CD4-positive, alpha-beta T cell (primary cell): ENCODE measurements around the gene POLE. TPM values are rescaled to one million over a fixed set of nuclear protein-coding genes. Genes with fewer than 3 reads are reported as not detected.

Experiments used
- ATAC-seq: fragments of 200-7000 bp; cut with Tn5 transposase; one replicate; pipeline ENCODE4 v1.10.0; 2022; ENCODE audit warnings: mild to moderate bottlenecking; ENCODE audit not compliant: poor library complexity
- CTCF ChIA-PET: fragments of 350-600 bp; sonication (Branson Sonifier 250); formaldehyde crosslinking; loops from one replicate; lab custom pipeline; 2021; ENCODE audit warnings: antibody characterized with exemption, inconsistent platforms; lab: Charles Lee
- POLR2A ChIA-PET: fragments of 350-600 bp; sonication (Branson Sonifier 250); formaldehyde crosslinking; loops from one replicate; lab custom pipeline; 2021; ENCODE audit warnings: antibody characterized with exemption, inconsistent platforms; lab: Charles Lee
- DNase-seq, 14 experiments: peaks; one replicate each; pipeline ENCODE4 v3.0.0-alpha.2; 2013 to 2020; ENCODE audit warnings: mixed read lengths in 2 of 14
- H3K27ac ChIP-seq, 2 donors: one replicate each; pipeline versions ENCODE4 v1.5.1 to v1.7.0; 2013; ENCODE audit warnings: low read length in 2 of 2, low read depth in 1 of 2, mild to moderate bottlenecking in 1 of 2
- H3K27me3 ChIP-seq, 2 experiments: 1 replicate in 1 of 2; 2 replicates in 1 of 2; pipeline versions ENCODE4 v1.6.1 to v1.7.0; 2013; ENCODE audit warnings: low read length in 2 of 2, control low read depth in 1 of 2, mild to moderate bottlenecking in 1 of 2, moderate library complexity in 1 of 2; ENCODE audit not compliant: insufficient read depth in 2 of 2, control insufficient read depth in 1 of 2
- H3K36me3 ChIP-seq: one replicate; pipeline ENCODE4 v1.6.1; 2013; ENCODE audit warnings: low read length, control low read depth; ENCODE audit not compliant: insufficient read depth
- H3K4me1 ChIP-seq: one replicate; pipeline ENCODE4 v1.6.1; 2013; ENCODE audit warnings: low read length, control low read depth; ENCODE audit not compliant: insufficient read depth
- H3K4me3 ChIP-seq: one replicate; pipeline ENCODE4 v1.5.1; 2013; ENCODE audit warnings: mild to moderate bottlenecking, low read length, moderate library complexity
- H3K9me3 ChIP-seq, 2 experiments: 1 replicate in 1 of 2; 2 replicates in 1 of 2; pipeline versions ENCODE4 v1.6.1 to v1.7.0; 2013; ENCODE audit warnings: low read length in 2 of 2, mild to moderate bottlenecking in 2 of 2, control low read depth in 1 of 2, moderate library complexity in 1 of 2; ENCODE audit not compliant: control insufficient read depth in 1 of 2, insufficient read depth in 1 of 2
- H3K27ac Mint-ChIP-seq: one replicate; pipeline ENCODE4 v1.8.0; 2020; ENCODE audit warnings: mixed read lengths
- H3K27me3 Mint-ChIP-seq: one replicate; pipeline ENCODE4 v1.8.0; 2021; ENCODE audit warnings: mixed read lengths
- H3K36me3 Mint-ChIP-seq: one replicate; pipeline ENCODE4 v1.8.0; 2021; ENCODE audit warnings: low read depth, mixed read lengths
- H3K4me1 Mint-ChIP-seq: one replicate; pipeline ENCODE4 v1.8.0; 2021; ENCODE audit warnings: low read depth, mixed read lengths
- H3K4me3 Mint-ChIP-seq: one replicate; pipeline ENCODE4 v1.8.0; 2020; ENCODE audit warnings: mild to moderate bottlenecking, mixed read lengths
- H3K9me3 Mint-ChIP-seq: one replicate; pipeline ENCODE4 v1.8.0; 2020; ENCODE audit warnings: mixed read lengths
- intact Hi-C, 2 experiments: fragments of 100-400 bp; cut with DNase I in 1 of 2; cut with micrococcal nuclease in 1 of 2; formaldehyde crosslinking; loops; one replicate each; pipeline versions ENCODE4 v1.15.1 to v1.9.0; 2023 to 2025; cut with DNase I, micrococcal nuclease
- total RNA-seq, 174 experiments: library from RNA in 2 of 174; stranded (reverse) in 2 of 174; gene quantifications; one replicate each; pipeline ENCODE4 v1.2.3 and lab custom pipeline; 2021 to 2026
- TF ChIP-seq, protein P1 (sequence below): fragments of 200-600 bp; IDR thresholded peaks from one replicate; pipeline ENCODE4 v1.8.0; 2022; ENCODE audit warnings: antibody characterized with exemption, mild to moderate bottlenecking

The POLE gene
- total RNA-seq, 2 experiments from 2014 or later, result 41.8 to 46.1 TPM

DNA sequence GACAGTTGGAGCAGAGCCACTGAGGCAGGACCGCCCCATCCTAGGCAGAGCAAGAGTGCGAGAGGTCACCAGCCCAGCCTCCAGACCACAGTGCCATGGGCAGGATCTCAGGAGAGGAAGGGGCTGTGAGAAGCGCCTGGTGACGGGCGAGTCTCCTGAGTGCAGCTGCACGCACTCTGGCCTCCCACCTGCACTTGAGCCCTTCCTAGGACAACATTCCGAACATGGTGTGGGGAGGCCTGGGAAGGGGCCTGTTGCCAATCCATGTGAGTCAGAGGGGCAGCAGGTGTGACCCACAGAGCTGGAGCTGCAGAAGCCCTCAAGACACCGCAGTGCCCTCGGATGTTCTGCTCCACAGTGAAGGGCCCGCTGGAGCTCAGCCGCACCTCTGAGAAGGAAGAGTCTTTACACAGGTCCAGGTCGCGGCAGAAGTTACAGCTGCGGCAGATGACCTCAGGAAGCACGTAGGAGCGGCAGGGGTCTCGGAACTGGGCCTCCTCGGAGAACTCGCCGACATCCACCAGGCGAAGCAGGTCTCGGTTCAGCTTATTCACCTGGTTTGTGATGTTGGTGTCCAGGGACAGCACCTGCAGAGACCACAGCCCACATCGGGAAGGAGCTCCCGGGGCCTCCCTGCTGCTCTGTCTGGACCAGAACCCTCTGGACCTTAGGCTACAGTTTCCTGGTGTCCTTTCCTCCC, 61.3 kb downstream of the POLE start:
- Histone ChIP-seq H3K9me3 (no peaks in the 10 kb centered on the region), H3K4me3 (no peak overlapping the region), H3K36me3 (peaks cover 29% of the 10 kb centered on the region), H3K27me3 (no peaks in the 10 kb centered on the region), H3K27ac (no peak overlapping the region), H3K4me1 (no peaks in the 10 kb centered on the region)
- peaks cover 3% of the 10 kb centered on the region for H3K27me3 Mint-ChIP-seq
- DNase-seq (peak in 1 of 14 experiments; percentile 6), ATAC-seq (no peak)
- intact Hi-C loops, result no loop called here
- CTCF ChIA-PET, result interaction anchor here (1.0 kb wide), 1 partner anchor 11 kb away, joined by 3 read pairs; no protein-coding TSS in a partner anchor
- no peak overlapping the region for H3K4me3 Mint-ChIP-seq
- H3K36me3 Mint-ChIP-seq, result peaks cover 31% of the 10 kb centered on the region
- H3K27ac Mint-ChIP-seq, result no peak overlapping the region
- H3K4me1 Mint-ChIP-seq, result no peaks in the 10 kb centered on the region
- POLR2A ChIA-PET, result no interaction called here
- no peaks in the 10 kb centered on the region for H3K9me3 Mint-ChIP-seq
- TF ChIP-seq, protein P1, sequence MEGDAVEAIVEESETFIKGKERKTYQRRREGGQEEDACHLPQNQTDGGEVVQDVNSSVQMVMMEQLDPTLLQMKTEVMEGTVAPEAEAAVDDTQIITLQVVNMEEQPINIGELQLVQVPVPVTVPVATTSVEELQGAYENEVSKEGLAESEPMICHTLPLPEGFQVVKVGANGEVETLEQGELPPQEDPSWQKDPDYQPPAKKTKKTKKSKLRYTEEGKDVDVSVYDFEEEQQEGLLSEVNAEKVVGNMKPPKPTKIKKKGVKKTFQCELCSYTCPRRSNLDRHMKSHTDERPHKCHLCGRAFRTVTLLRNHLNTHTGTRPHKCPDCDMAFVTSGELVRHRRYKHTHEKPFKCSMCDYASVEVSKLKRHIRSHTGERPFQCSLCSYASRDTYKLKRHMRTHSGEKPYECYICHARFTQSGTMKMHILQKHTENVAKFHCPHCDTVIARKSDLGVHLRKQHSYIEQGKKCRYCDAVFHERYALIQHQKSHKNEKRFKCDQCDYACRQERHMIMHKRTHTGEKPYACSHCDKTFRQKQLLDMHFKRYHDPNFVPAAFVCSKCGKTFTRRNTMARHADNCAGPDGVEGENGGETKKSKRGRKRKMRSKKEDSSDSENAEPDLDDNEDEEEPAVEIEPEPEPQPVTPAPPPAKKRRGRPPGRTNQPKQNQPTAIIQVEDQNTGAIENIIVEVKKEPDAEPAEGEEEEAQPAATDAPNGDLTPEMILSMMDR, result no peak

DNA sequence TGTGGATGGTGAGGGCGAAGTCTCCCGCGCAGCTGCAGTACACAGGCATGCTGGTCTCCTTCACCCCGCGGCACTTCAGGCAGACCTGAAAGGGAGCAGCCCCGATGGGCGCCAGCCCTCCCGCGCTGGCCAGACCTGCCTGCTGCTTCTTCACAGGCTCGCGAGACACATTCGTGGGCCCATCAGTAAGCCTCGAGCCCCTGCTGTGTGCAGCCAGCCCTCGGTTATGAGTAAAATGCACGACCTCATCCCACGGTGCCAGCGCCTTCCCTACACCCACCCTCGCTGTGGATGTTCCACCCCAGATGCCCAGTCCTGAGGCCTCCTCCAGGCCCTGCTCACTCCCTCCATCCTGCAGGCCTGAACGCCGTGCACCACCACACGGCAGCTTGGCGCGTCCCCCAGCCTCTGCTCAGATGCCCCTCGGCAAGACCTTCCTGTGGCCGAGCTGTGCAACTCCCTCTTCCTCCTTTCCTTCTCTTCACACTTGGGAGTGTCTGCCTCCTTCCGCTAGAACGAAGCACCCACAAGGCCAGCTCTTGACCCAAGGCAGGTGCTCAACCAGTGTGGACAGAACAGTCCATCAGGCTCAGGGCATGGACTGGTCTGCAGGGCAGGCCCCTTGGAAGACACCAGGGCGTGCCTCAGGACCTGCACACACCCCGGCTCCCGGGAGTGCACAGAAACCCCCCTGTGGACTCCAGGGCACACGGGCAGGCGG, 62.1 kb downstream of the POLE start:
- no peaks in the 10 kb centered on the region for H3K9me3 Mint-ChIP-seq

DNA sequence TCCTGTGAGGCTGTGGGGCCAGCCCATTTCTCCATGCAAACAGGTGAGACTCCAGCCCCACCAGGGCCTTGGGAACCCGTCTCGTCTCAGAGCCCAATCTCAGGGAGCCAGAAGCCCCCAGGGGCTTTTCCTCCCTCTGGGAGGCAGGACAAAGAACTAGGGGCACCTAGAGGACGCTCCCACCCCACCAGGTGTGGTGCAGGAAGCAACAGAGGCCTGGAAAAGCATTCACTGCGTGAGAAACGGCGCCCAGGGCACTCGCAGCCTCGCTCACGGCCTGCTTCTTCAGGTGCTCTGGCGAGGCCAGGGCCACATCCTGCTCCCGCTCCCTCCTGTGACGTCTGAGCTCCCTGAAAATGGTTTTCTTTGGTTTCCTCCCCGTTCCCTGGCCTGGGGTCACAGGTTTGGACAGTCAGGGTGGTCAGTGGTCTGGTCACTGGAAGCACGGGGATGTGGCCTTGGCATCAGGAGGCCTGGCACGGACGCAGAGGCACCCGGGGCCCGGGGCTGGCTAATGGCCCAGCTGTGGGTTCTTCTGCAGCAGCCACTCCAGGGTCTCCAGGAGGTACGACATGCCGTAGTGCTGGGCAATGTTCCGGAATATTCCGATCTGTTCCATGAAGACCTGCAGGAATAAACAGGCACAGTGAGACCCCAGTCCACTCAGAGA, 62.8 kb downstream of the POLE start:
- Histone ChIP-seq H3K4me1 (no peaks in the 10 kb centered on the region), H3K36me3 (peaks cover 16% of the 10 kb centered on the region), H3K27ac (no peak overlapping the region), H3K4me3 (no peak overlapping the region), H3K9me3 (no peaks in the 10 kb centered on the region), H3K27me3 (peaks cover 0 to 2% of the 10 kb centered on the region in 2 experiments)
- peaks cover 3% of the 10 kb centered on the region for H3K27me3 Mint-ChIP-seq
- no peak overlapping the region for H3K4me3 Mint-ChIP-seq
- H3K4me1 Mint-ChIP-seq, result no peaks in the 10 kb centered on the region
- DNase-seq (peak in 1 of 14 experiments; percentile 11), ATAC-seq (no peak)
- intact Hi-C loops, result no loop called here
- H3K9me3 Mint-ChIP-seq, result no peaks in the 10 kb centered on the region
- POLR2A ChIA-PET, result no interaction called here
- peaks cover 15% of the 10 kb centered on the region for H3K36me3 Mint-ChIP-seq
- no peak overlapping the region for H3K27ac Mint-ChIP-seq
- TF ChIP-seq, protein P1, result no peak
- CTCF ChIA-PET, result no interaction called here

More for the DNA sequence above, 62.1 kb downstream of the POLE start:
- no peak for ATAC-seq
- H3K4me3 ChIP-seq, result no peak overlapping the region
- Mint-ChIP-seq H3K4me3 (no peak overlapping the region), H3K4me1 (no peaks in the 10 kb centered on the region), H3K27ac (no peak overlapping the region), H3K27me3 (peaks cover 3% of the 10 kb centered on the region), H3K36me3 (peaks cover 23% of the 10 kb centered on the region)
- H3K27me3 ChIP-seq, result peaks cover 0 to under 1% of the 10 kb centered on the region in 2 experiments
- H3K4me1 ChIP-seq, result no peaks in the 10 kb centered on the region
- ChIA-PET CTCF (interaction anchor here (1.0 kb wide), 1 partner anchor 10 kb away, joined by 3 read pairs; no protein-coding TSS in a partner anchor), POLR2A (no interaction called here)
- intact Hi-C loops, result no loop called here
- no peak overlapping the region for H3K27ac ChIP-seq
- TF ChIP-seq, protein P1, result no peak
- DNase-seq, result peak in 1 of 14 experiments; percentile 10
- H3K9me3 ChIP-seq, result no peaks in the 10 kb centered on the region
- H3K36me3 ChIP-seq, result peaks cover 23% of the 10 kb centered on the region
